H1 (cell line): ENCODE results near the gene SIAH3.

ENCODE experiments used
- CBX5 ChIP-seq: fragments of 300-800, 300-1000 bp; sonication (generic); IDR thresholded peaks from 2 replicates; pipeline ENCODE4 v1.7.1; 2016; ENCODE audit warnings: antibody characterized with exemption, low read length, low read depth
- EP300 ChIP-seq, 2 experiments: IDR thresholded peaks; 1 replicate in 1 of 2; 2 replicates in 1 of 2; pipeline ENCODE4 v1.6.1; 2011 to 2012; ENCODE audit warnings: low read depth in 2 of 2, low read length in 2 of 2, mild to moderate bottlenecking in 2 of 2, borderline replicate concordance in 1 of 2, inconsistent platforms in 1 of 2, moderate library complexity in 1 of 2
- EZH2 ChIP-seq: fragments of 200-600 bp; sonication (generic); IDR thresholded peaks from 2 replicates; pipeline ENCODE4 v1.7.1; 2012; ENCODE audit warnings: low read depth, mild to moderate bottlenecking, moderate library complexity, low read length, inconsistent platforms; ENCODE audit not compliant: severe bottlenecking
- GABPA ChIP-seq: IDR thresholded peaks from 2 replicates; pipeline ENCODE4 v1.6.1; 2011; ENCODE audit warnings: mild to moderate bottlenecking, low read length, moderate library complexity, borderline replicate concordance; ENCODE audit not compliant: insufficient read depth
- NANOG ChIP-seq: IDR thresholded peaks from 2 replicates; pipeline ENCODE4 v1.6.1; 2011; ENCODE audit warnings: low read length, low read depth, mild to moderate bottlenecking, inconsistent platforms; ENCODE audit not compliant: insufficient read depth, poor library complexity, severe bottlenecking
- NRF1 ChIP-seq: IDR thresholded peaks from 2 replicates; pipeline ENCODE4 v1.6.1; 2011; ENCODE audit warnings: mild to moderate bottlenecking, low read depth, low read length, improper control_type of control experiment
- PHF8 ChIP-seq: fragments of 200-600 bp; sonication (generic); conservative IDR thresholded peaks from 2 replicates; pipeline ENCODE4 v1.7.1; 2012; ENCODE audit warnings: low read depth, mild to moderate bottlenecking, inconsistent platforms, low read length, moderate library complexity
- POLR2A ChIP-seq, 2 experiments: IDR thresholded peaks; 1 replicate in 1 of 2; 2 replicates in 1 of 2; pipeline ENCODE4 v1.6.1; 2011; ENCODE audit warnings: low read depth in 2 of 2, low read length in 2 of 2, mild to moderate bottlenecking in 2 of 2; ENCODE audit errors: control extremely low read depth in 1 of 2
- TAF1 ChIP-seq: IDR thresholded peaks from 2 replicates; pipeline ENCODE4 v1.6.1; 2011; ENCODE audit warnings: mild to moderate bottlenecking, low read depth, low read length
- TAF7 ChIP-seq: optimal IDR thresholded peaks from 2 replicates; pipeline ENCODE3; 2011; ENCODE audit warnings: low read depth, mild to moderate bottlenecking, inconsistent platforms, low read length, moderate library complexity, borderline replicate concordance
- TF ChIP-seq, protein P1 (sequence below), 3 experiments: IDR thresholded peaks; 1 replicate in 2 of 3; 2 replicates in 1 of 3; pipeline versions ENCODE4 v1.5.1 to v1.6.1; 2011; ENCODE audit warnings: low read length in 3 of 3, mild to moderate bottlenecking in 3 of 3, inconsistent platforms in 2 of 3, low read depth in 1 of 3, moderate library complexity in 1 of 3; ENCODE audit not compliant: insufficient read depth in 1 of 3; ENCODE audit errors: control extremely low read depth in 1 of 3
- TF ChIP-seq, protein P2 (sequence below): IDR thresholded peaks from 2 replicates; pipeline ENCODE4 v1.6.1; 2011; ENCODE audit warnings: low read depth, mild to moderate bottlenecking, low read length; ENCODE audit not compliant: insufficient read depth

- TF ChIP-seq POLR2A (IDR thresholded peaks at IDR 0.05; ENCODE audit: control extremely low read depth in 1 of 2, low read depth in 2 of 2, low read length in 2 of 2) (no peak), TAF1 (no peak), PHF8 (no peak), TAF7 (no peak), GABPA (no peak), EP300 (IDR thresholded peaks at IDR 0.05; ENCODE audit: borderline replicate concordance in 1 of 2, low read depth in 2 of 2, low read length in 2 of 2) (no peak), EZH2 (no peak), CBX5 (no peak), NRF1 (no peak), NANOG (no peak)
- TF ChIP-seq, protein P1, sequence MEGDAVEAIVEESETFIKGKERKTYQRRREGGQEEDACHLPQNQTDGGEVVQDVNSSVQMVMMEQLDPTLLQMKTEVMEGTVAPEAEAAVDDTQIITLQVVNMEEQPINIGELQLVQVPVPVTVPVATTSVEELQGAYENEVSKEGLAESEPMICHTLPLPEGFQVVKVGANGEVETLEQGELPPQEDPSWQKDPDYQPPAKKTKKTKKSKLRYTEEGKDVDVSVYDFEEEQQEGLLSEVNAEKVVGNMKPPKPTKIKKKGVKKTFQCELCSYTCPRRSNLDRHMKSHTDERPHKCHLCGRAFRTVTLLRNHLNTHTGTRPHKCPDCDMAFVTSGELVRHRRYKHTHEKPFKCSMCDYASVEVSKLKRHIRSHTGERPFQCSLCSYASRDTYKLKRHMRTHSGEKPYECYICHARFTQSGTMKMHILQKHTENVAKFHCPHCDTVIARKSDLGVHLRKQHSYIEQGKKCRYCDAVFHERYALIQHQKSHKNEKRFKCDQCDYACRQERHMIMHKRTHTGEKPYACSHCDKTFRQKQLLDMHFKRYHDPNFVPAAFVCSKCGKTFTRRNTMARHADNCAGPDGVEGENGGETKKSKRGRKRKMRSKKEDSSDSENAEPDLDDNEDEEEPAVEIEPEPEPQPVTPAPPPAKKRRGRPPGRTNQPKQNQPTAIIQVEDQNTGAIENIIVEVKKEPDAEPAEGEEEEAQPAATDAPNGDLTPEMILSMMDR (IDR thresholded peaks at IDR 0.05; ENCODE audit: control extremely low read depth in 1 of 3, insufficient read depth in 1 of 3, low read depth in 1 of 3, low read length in 3 of 3), result no peak
- TF ChIP-seq, protein P2, sequence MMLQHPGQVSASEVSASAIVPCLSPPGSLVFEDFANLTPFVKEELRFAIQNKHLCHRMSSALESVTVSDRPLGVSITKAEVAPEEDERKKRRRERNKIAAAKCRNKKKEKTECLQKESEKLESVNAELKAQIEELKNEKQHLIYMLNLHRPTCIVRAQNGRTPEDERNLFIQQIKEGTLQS, result no peak
Measured at GRCh38 chr13:45821811-45822210, 29.7 kb downstream of the SIAH3 start.
